ENCODE data around the gene POPDC2.

DNA sequence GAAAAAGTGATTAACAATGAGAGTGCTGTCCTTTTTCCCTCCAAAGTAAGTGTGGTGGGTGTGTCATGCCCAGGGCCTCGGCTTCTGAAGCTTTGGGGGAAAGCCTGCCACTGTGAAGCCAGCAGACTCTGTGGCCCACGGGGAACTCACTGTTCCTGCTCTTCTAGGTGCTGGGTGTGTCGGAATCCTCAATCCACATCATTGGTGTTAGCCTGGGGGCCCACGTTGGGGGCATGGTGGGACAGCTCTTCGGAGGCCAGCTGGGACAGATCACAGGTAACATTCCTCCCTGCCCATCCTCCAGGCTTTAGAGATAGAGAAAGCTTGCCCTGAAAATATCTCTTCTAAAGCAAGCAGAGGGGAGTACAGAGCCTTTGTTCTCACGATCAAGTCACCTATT is 51.1 kb downstream of the POPDC2 start:
- TF ChIP-seq, protein P1, sequence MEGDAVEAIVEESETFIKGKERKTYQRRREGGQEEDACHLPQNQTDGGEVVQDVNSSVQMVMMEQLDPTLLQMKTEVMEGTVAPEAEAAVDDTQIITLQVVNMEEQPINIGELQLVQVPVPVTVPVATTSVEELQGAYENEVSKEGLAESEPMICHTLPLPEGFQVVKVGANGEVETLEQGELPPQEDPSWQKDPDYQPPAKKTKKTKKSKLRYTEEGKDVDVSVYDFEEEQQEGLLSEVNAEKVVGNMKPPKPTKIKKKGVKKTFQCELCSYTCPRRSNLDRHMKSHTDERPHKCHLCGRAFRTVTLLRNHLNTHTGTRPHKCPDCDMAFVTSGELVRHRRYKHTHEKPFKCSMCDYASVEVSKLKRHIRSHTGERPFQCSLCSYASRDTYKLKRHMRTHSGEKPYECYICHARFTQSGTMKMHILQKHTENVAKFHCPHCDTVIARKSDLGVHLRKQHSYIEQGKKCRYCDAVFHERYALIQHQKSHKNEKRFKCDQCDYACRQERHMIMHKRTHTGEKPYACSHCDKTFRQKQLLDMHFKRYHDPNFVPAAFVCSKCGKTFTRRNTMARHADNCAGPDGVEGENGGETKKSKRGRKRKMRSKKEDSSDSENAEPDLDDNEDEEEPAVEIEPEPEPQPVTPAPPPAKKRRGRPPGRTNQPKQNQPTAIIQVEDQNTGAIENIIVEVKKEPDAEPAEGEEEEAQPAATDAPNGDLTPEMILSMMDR (conservative IDR thresholded peaks at IDR 0.05 in 1 of 2, IDR thresholded peaks at IDR 0.05 in 1 of 2; ENCODE audit: extremely low read depth in 1 of 2, insufficient read depth in 1 of 2, low read depth in 1 of 2, low read length in 2 of 2) = no peak
- TF ChIP-seq EZH2 (IDR thresholded peaks at IDR 0.05; ENCODE audit: borderline replicate concordance, low read length) = no peak
